GM18502 (cell line): ENCODE measurements around the gene CCP110.
A peak's percentile ranks its signal among the peaks of the same experiment; 100 is the strongest.

Source experiments
- ATAC-seq: cut with Tn5 transposase; IDR thresholded peaks from one replicate; pipeline ENCODE4 v1.9.1; 2021; ENCODE audit warnings: mild to moderate bottlenecking; ENCODE audit not compliant: unreplicated experiment, poor library complexity

The CCP110 gene, protein sequence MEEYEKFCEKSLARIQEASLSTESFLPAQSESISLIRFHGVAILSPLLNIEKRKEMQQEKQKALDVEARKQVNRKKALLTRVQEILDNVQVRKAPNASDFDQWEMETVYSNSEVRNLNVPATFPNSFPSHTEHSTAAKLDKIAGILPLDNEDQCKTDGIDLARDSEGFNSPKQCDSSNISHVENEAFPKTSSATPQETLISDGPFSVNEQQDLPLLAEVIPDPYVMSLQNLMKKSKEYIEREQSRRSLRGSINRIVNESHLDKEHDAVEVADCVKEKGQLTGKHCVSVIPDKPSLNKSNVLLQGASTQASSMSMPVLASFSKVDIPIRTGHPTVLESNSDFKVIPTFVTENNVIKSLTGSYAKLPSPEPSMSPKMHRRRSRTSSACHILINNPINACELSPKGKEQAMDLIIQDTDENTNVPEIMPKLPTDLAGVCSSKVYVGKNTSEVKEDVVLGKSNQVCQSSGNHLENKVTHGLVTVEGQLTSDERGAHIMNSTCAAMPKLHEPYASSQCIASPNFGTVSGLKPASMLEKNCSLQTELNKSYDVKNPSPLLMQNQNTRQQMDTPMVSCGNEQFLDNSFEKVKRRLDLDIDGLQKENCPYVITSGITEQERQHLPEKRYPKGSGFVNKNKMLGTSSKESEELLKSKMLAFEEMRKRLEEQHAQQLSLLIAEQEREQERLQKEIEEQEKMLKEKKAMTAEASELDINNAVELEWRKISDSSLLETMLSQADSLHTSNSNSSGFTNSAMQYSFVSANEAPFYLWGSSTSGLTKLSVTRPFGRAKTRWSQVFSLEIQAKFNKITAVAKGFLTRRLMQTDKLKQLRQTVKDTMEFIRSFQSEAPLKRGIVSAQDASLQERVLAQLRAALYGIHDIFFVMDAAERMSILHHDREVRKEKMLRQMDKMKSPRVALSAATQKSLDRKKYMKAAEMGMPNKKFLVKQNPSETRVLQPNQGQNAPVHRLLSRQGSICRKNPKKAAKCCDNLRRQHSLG

DNA sequence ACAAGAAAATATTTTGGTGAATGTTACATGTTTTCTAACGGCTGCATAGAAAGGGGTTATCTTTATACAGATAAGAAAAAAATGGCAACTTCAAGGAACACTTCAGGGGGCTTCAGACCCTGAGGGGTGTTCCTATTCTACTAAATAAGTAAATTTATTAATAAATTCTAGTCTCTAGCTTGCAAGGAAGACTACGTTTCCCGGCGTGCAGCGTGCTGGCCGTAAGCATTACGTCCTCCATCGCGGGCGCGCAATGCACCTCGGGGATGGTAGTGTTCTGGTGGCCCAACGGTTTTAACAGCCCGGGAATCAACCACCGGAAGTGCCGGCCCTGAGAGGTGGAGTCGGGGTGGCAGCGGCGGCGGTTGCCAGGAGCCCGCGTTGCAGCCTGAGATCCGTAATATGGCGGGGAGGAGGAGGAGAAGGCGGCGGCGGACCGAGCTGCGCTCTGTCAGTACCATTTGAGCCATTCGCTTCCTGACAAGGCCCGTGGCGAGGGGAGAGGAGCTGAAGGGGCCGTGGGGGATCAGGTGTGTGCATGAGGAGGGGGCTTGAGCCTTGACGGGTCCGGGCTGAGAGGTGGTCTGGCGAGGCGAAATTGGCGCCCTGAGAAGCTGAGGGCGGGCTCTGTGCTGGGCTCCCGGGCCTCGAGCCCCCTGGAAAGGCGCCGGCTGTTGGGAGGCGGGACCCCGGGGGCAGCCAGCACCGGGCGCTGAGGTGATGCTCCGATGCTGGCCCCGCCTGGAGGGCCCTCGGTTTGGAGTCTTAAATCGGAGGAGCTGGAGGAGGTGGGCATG, at the start of gene CCP110:
CCP110 (plus strand) TSS at position 384 of the 797 bp plus-strand sequence. CDS start 3,940 bp downstream, outside the sequence.
- peak; percentile 72 for ATAC-seq

DNA sequence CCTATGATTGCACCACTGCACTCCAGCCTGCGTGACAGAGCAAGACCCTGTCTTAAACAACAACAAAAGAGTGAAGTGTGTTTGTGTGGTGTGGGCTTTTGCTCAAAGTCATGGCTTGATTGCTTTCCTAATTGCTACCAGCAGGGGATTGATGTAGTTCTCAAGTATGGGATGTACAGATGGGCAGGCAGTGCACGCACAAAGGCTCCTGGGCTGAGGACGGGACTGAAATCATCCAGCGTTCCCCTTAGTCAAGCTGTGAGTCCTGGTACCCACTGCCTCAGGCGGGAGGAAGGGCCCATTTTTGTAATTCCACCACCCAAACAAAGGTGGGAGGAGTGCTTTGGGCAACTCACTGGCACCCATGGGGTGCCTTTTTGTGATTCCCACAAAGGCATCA, 49.1 kb upstream of the CCP110 start:
- no peak for ATAC-seq

DNA sequence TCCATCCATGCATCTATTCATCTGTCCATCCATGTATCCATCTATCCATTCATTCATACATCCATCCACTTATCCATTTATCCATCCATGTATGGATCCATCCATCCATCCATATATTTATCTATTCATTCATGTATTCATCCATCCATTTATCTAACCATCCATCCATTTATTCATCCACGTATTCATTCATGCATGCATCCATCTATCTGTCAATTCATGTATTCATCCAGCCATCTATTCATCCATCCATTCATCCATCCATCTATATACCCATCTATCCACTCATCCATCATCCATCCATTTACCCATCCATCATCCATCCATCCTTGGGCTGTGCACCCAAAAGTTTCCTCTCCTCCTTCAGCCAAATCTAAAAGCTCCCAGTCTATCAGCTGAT, 45.2 kb upstream of the CCP110 start:
- ATAC-seq, result no peak

DNA sequence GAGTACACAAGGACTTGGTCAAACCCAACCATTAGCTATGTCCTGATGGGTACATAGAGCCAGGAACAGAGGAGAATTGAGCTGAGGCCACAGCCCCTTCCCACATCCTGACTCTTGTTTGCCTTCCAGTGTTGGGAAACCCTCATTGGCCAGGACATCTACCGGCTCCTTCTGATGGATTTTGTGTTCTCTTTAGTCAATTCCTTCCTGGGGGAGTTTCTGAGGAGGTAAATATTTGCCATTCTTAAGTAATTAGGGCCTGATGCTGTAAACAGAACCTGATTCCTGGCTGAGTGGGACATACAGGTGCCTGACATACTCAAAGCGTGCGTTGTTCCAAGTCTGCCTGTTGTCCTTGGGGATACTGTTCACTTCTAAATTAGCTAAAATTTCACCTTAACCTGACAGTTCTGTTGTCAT, 44.4 kb upstream of the CCP110 start:
- no peak for ATAC-seq

DNA sequence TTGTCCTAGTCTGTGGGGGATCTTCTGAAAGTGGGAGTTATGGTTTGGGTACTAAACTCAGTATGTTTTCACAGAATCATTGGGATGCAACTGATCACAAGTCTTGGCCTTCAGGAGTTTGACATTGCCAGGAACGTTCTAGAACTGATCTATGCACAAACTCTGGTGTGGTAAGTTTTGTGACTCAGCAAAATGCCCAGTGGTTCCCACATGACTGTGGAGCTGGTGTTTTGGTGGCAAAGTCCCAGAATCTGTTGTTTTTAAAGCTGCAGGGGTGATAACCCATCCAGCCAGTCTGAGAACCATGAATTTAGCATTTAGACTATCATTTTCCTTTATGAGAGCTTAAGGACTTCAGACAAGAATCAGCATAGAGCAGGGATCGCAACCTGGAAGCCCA, 42.4 kb upstream of the CCP110 start:
- ATAC-seq, result no peak

DNA sequence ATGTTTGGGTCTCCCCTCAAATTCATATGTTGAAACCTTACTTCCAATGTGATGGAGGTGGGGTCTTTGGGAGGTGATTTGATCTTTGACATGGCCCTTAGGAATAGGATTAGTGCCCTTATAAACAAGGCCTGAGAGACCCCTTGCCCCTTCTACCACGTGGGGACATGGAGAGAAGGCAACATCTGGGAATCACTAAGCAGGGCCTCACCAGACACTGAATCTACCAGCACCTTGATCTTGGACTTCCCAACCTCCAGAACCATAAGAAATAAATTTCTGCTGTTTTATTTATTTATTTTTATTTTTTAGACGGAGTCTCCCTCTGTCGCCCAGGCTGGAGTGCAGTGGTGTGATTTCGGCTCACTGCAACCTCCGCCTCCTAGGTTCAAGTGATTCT, 42.0 kb upstream of the CCP110 start:
- no peak for ATAC-seq

DNA sequence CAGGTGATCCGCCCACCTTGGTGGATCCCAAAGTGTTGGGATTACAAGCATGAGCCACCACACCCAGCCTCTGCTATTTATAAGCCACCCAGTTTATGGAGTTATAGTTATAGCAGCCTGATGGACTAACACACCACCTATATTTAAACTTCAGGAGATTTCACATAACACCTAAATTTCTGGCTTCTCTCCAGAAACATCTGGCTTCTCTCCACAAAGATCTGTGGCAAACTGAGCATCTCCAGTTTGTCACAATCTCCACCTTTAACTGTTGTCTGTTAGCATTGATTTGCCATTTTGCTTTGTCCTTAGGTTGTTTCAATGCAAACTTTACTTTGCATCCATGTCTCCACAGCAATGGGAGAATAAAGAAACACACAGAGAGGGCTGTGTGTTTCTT, 41.5 kb upstream of the CCP110 start:
- no peak for ATAC-seq

DNA sequence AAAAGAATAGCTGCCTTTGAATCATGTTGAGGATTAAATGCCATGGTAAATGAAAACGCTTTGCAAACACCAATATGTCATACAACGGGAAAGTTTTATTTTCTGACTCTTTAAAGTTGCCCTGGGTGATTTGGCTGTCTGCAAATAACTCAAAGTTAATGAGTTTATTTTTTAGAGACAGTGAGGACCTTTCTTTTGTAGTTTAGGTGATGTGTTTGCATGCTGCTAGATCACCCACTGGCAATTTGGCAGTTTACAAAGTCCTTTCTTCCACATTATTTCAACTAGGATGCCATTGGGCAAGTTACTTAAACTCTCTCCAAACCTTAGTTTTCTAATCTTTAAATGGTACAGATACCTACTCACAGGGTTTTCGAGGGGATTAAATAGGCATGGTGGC, 39.6 kb upstream of the CCP110 start:
- no peak for ATAC-seq

DNA sequence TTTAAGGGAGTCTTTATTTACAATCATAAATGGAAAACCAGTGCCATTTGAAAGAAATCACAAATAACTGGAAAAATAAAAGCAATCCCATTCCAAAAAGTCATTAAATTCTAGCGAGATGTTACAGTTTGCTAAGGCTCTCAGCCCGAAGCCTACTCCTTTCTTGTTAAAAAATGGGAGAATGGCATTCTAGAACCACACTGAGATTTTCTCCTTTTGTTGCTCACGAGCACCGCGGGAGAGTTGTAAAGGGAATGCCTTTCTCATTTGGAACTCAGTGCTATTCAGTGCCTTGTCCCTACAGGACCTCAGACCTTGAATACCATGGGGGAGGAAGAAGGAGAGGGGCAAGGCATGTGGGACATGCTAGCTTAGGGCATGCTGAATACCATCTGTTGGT, 38.1 kb upstream of the CCP110 start:
- no peak for ATAC-seq

DNA sequence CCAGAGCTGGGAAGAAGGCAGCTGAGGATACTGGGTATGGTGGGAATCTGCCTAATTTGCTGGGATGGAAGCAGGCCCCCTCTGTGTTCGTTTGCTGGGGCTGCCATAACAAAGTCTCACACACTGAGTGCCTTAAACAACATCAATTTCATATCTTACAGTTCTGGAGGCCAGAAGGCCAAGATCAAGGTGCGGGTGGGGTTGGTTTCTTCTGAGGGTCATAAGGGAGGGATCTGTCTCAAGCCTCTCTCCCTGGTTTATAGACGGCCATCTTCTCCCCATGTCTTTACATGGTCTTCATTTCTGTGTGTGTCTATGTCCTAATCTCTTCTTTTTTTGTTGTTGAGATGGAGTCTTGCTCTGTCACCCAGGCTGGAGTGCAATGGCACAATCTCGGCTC, 37.7 kb upstream of the CCP110 start:
- ATAC-seq, result no peak

DNA sequence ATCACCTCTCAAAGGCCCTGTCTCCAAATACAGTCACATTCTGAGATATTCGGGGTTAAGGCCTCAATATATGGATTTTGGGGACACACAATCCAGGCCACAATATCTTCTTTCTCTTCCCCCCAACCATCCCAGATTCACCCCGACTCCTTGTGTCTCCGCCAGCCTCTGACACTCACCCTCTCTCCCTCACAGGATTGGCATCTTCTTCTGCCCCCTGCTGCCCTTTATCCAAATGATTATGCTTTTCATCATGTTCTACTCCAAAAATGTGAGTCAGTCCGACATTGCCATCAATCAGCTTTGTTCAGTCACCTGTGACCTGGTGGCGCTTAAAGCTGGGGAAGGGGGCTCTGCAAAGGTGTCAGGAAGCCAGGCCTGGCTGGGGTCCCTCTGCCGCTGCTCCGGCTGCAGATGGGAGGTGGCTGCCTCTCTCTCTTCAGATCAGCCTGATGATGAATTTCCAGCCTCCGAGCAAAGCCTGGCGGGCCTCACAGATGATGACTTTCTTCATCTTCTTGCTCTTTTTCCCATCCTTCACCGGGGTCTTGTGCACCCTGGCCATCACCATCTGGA, 36.9 kb upstream of the CCP110 start:
- ATAC-seq, result no peak

DNA sequence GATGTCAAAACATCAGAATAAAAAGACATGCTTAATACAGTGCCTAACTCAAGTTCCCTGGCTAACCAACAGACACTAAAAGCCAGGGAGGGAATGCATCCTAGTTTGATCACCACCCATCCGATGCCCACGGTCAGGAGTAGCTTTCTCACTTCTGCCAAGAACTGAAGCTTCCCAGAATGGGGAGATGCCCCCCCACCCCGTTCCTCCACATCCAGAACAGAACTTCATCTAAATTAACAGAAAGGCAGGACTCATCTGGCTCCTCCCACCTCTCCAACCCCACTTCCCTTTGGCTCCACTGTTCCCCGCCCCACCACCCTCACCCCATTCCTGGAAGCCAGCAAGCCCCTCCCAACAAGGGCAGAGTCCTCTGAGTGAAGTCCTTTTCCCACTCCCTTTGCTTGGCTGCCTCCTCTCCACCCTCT, 35.5 kb upstream of the CCP110 start:
- no peak for ATAC-seq

DNA sequence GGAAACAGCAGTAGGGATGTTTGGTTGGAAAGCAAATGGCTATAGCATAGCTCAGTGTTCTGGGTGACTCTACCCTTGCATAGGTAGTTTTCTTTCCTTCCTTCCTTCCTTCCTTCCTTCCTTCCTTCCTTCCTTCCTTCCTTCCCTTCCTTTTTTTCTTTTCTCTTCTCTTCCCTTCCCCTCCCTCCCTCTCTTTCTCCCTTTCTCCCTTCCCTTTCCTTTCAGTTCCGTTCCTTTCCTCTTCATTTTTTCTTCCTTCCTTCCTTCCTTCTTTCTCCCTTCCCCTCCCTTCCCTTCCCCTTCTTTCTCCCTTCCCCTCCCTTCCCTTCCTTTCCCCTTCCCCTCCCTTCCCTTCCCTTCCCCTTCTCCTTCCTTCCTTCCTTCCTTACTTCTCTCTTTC, 33.1 kb upstream of the CCP110 start:
- ATAC-seq, result no peak

DNA sequence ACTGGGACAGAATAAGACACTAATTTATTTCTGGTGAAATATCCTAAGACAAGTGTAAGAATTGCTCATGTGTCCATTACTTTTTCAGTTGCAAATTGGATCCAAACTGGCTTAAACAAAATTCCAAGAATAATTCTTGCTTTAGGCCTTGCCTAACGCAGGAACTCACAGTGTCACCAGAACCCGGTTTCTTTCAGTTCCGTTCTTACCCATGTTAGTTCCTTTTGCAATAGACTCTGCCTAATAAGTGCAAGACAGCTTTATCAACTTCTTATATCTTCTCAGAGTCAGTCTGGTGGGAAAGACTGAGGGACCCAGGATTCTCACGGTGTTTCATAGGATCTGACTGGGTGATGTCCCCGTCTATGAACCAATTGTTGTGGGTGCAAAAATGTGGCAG, 26.6 kb upstream of the CCP110 start:
- no peak for ATAC-seq

DNA sequence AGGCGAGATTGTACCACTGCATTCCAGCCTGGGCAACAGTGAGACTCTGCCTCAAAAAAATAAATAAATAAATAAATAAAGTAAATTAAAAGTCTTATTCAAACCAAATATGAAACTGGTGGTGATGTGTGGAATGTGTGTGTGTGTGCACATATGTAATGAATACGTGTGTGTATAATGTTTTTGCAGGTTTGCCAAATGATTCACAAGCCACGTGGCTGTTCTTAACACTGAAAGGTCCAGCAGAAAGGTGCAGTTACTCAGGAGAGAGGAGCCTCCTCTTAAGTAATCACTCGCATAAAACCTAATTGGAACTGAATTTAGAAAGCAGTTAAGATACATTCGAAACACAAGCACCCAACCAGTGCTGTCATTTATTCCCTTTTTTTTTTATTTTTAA, 24.7 kb upstream of the CCP110 start:
- ATAC-seq, result no peak

DNA sequence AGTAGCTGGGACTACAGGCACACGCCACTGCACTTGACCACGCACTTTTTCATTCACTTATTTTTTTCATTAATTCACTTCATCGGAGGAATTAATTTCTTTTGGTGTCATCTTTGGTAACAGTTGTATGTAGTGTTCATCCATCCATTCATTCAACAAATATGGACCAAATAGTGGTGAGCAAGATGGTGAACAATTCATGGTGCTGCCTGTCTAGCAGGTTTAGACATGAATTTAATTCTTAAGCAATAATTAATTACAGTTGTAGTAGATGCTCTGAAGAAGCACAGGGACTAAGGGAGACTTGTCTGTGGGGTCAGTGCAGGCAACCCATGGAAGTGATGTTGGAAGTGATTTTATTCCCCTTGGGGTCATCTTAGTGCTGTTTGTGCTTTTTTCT, 24.3 kb upstream of the CCP110 start:
- no peak for ATAC-seq

DNA sequence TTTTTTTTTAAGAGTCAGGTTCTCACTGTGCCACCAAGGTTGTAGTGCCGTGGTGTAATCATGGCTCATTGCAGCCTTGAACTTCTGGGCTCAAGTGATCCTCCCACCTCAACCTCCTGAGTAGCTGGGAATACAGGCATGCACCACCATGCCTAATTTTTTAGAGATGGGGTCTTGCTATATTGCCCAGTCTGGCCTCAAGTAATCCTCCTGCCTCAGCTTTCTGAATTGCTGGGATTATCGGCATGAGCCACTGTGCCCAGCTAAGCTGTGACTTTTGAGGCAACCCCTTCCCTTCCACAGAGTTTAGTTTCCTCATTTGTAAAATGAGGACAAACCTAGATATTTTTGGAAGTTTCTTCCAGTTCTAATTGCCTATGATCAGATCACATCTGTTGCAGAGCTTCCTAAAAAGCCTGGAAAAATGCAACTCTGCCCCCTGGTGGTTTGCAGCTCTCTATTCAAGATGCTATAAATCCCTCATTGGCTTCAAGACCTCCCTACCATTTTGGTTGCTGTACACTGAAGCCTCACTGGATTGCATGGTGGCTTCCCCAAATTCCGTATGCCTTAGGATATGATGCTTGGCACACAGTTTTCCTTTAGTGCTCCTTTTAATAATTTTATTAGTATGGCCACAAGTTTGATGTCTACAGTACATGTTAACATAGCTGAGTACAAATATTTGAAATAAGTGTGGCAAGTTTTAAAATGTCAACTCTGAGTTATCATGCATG, 21.2 kb upstream of the CCP110 start:
- ATAC-seq, result no peak

DNA sequence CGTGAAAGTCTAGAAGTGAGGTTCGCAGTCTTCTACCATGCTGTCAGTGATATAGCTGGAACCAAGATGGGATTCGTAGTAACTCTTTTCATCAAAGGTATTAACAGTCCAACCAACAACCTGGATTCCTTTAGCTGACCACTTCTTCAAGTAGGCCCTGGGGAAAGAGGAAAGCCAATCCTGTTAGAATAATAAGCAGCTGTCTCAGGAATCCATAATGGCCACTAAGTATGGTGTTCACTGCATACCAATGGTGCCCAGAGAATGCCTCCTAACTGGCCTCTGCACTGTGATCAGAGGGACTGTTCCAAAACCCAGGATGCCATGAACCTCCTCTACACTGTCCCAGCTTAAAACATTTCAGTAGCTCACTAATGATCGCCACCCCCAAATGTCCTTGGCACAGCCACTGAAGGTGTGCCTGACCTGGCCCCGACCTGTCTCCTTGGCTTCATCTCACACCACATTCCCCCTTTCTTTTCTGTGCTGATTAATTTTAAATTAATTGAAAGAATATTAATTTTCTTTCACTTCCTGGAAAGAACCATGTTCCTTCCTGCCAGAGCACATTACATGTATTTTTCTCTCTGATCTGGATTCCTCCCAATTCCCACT, 20.2 kb upstream of the CCP110 start:
- no peak for ATAC-seq
